Memory B cell (primary cell): ENCODE results near the gene CDK8.

Experiments
- ATAC-seq: fragments of 150-1000 bp; cut with Tn5 transposase; 2 replicates; pipeline ENCODE4 v1.10.0; 2021; ENCODE audit warnings: low read depth, mild to moderate bottlenecking, moderate library complexity
- DNase-seq, 2 donors: peaks; one replicate each; pipeline ENCODE4 v3.0.0; 2022; ENCODE audit warnings: low spot score in 2 of 2
- H3K27ac Mint-ChIP-seq: one replicate; pipeline ENCODE4 v1.8.0; 2022; ENCODE audit warnings: mild to moderate bottlenecking, moderate library complexity, mixed read lengths
- H3K27me3 Mint-ChIP-seq: one replicate; pipeline ENCODE4 v1.8.0; 2022; ENCODE audit warnings: mixed read lengths
- H3K36me3 Mint-ChIP-seq: one replicate; pipeline ENCODE4 v1.8.0; 2022; ENCODE audit warnings: mild to moderate bottlenecking, mixed read lengths
- H3K4me1 Mint-ChIP-seq: one replicate; pipeline ENCODE4 v1.8.0; 2022; ENCODE audit warnings: mixed read lengths
- H3K4me3 Mint-ChIP-seq: one replicate; pipeline ENCODE4 v1.8.0; 2022; ENCODE audit warnings: mild to moderate bottlenecking, moderate library complexity, mixed read lengths
- H3K9me3 Mint-ChIP-seq: one replicate; pipeline ENCODE4 v1.8.0; 2022; ENCODE audit warnings: mixed read lengths

Gene CDK8

GRCh38 chr13:26436914-26437313, 183.0 kb downstream of the CDK8 start:
- H3K4me3 Mint-ChIP-seq, result no peak overlapping the region

GRCh38 chr13:26440111-26440510, 186.2 kb downstream of the CDK8 start:
- no peaks in the 10 kb centered on the region for H3K36me3 Mint-ChIP-seq
- ATAC-seq, result no peak
- no peak overlapping the region for H3K4me3 Mint-ChIP-seq
- H3K9me3 Mint-ChIP-seq, result peaks cover 7% of the 10 kb centered on the region
- no peak overlapping the region for H3K27ac Mint-ChIP-seq
- H3K4me1 Mint-ChIP-seq, result no peaks in the 10 kb centered on the region
- H3K27me3 Mint-ChIP-seq, result no peaks in the 10 kb centered on the region
- DNase-seq, result no peak

More at GRCh38 chr13:26436914-26437313, 183.0 kb downstream of the CDK8 start:
- ATAC-seq, result no peak
- H3K27me3 Mint-ChIP-seq, result no peaks in the 10 kb centered on the region
- no peak for DNase-seq
- no peaks in the 10 kb centered on the region for H3K36me3 Mint-ChIP-seq
- no peaks in the 10 kb centered on the region for H3K4me1 Mint-ChIP-seq
- H3K27ac Mint-ChIP-seq, result no peak overlapping the region
- peaks cover 17% of the 10 kb centered on the region for H3K9me3 Mint-ChIP-seq

- ATAC-seq, result no peak
- H3K27me3 Mint-ChIP-seq, result peaks cover 3% of the 10 kb centered on the region
- no peak overlapping the region for H3K27ac Mint-ChIP-seq
- no peak overlapping the region for H3K4me3 Mint-ChIP-seq
- H3K36me3 Mint-ChIP-seq, result no peaks in the 10 kb centered on the region
- H3K4me1 Mint-ChIP-seq, result no peaks in the 10 kb centered on the region
- no peak for DNase-seq
- H3K9me3 Mint-ChIP-seq, result peaks cover 2% of the 10 kb centered on the region
Measured at GRCh38 chr13:26441476-26441875, 187.5 kb downstream of the CDK8 start.

- Mint-ChIP-seq H3K4me1 (no peaks in the 10 kb centered on the region), H3K9me3 (no peaks in the 10 kb centered on the region), H3K36me3 (no peaks in the 10 kb centered on the region), H3K4me3 (no peak overlapping the region), H3K27ac (no peak overlapping the region), H3K27me3 (peaks cover 7% of the 10 kb centered on the region)
- no peak for DNase-seq
- no peak for ATAC-seq
Measured at GRCh38 chr13:26442541-26442940, 188.6 kb downstream of the CDK8 start.

- no peak overlapping the region for H3K27ac Mint-ChIP-seq
- ATAC-seq (no peak), DNase-seq (no peak)
- H3K36me3 Mint-ChIP-seq, result no peaks in the 10 kb centered on the region
- H3K27me3 Mint-ChIP-seq, result peaks cover 17% of the 10 kb centered on the region
- H3K4me1 Mint-ChIP-seq, result no peaks in the 10 kb centered on the region
- H3K4me3 Mint-ChIP-seq, result no peak overlapping the region
- peaks cover 5% of the 10 kb centered on the region for H3K9me3 Mint-ChIP-seq
Measured at GRCh38 chr13:26445092-26445491, 191.2 kb downstream of the CDK8 start.

GRCh38 chr13:26446751-26447150, 192.8 kb downstream of the CDK8 start:
- H3K4me3 Mint-ChIP-seq, result no peak overlapping the region
- H3K36me3 Mint-ChIP-seq, result peaks cover 2% of the 10 kb centered on the region
- no peak overlapping the region for H3K27ac Mint-ChIP-seq
- no peaks in the 10 kb centered on the region for H3K4me1 Mint-ChIP-seq
- H3K9me3 Mint-ChIP-seq, result peaks cover 11% of the 10 kb centered on the region
- peaks cover 20% of the 10 kb centered on the region for H3K27me3 Mint-ChIP-seq
- DNase-seq, result no peak
- ATAC-seq, result no peak

GRCh38 chr13:26448032-26448431, 194.1 kb downstream of the CDK8 start:
- ATAC-seq (no peak), DNase-seq (no peak)
- Mint-ChIP-seq H3K4me3 (no peak overlapping the region), H3K4me1 (no peaks in the 10 kb centered on the region), H3K27me3 (peaks cover 20% of the 10 kb centered on the region), H3K36me3 (peaks cover 2% of the 10 kb centered on the region), H3K27ac (no peak overlapping the region), H3K9me3 (peaks cover 11% of the 10 kb centered on the region)

- Mint-ChIP-seq H3K27ac (no peak overlapping the region), H3K4me3 (no peak overlapping the region), H3K36me3 (peaks cover 2% of the 10 kb centered on the region), H3K9me3 (peaks cover 11% of the 10 kb centered on the region), H3K4me1 (no peaks in the 10 kb centered on the region), H3K27me3 (peaks cover 20% of the 10 kb centered on the region)
- no peak for ATAC-seq
- no peak for DNase-seq
Measured at GRCh38 chr13:26449063-26449848, 195.3 kb downstream of the CDK8 start.
